DND-41 (cell line): ENCODE measurements around the gene ZBED1.

ENCODE experiments used
- ATAC-seq: fragments of 200-7000 bp; cut with Tn5 transposase; 3 replicates; pipeline ENCODE4 v1.9.1; 2021; ENCODE audit warnings: low read depth; ENCODE audit not compliant: insufficient read depth
- DNase-seq: peaks from one replicate; pipeline ENCODE4 v3.0.0-alpha.2; 2020
- H2AFZ ChIP-seq: 2 replicates; pipeline ENCODE4 v1.6.0; 2012; ENCODE audit warnings: low read depth, low read length
- H3K27ac ChIP-seq: 2 replicates; pipeline ENCODE4 v1.5.1; 2012; ENCODE audit warnings: low read length, inconsistent platforms
- H3K27me3 ChIP-seq: fragments of 200-600 bp; sonication (generic); 2 replicates; pipeline ENCODE4 v1.6.0; 2012; ENCODE audit warnings: low read length, mild to moderate bottlenecking, inconsistent platforms; ENCODE audit not compliant: insufficient read depth, poor library complexity
- H3K36me3 ChIP-seq: 2 replicates; pipeline ENCODE4 v1.5.1; 2012; ENCODE audit warnings: low read length, inconsistent platforms; ENCODE audit not compliant: insufficient read depth
- H3K4me1 ChIP-seq: 2 replicates; pipeline ENCODE4 v1.5.1; 2012; ENCODE audit warnings: mild to moderate bottlenecking, low read length; ENCODE audit not compliant: insufficient read depth
- H3K4me2 ChIP-seq: 2 replicates; pipeline ENCODE4 v1.6.0; 2012; ENCODE audit warnings: mild to moderate bottlenecking, moderate library complexity, low read length, inconsistent platforms; ENCODE audit not compliant: insufficient read depth
- H3K4me3 ChIP-seq, 2 experiments: fragments of 200-600 bp in 1 of 2; shearing (Covaris generic) in 1 of 2; 2 replicates each; pipeline ENCODE4 v1.5.1; 2012 to 2016; ENCODE audit warnings: inconsistent platforms in 2 of 2, low read length in 2 of 2, mild to moderate bottlenecking in 2 of 2, low read depth in 1 of 2, moderate library complexity in 1 of 2
- H3K79me2 ChIP-seq: 2 replicates; pipeline ENCODE4 v1.6.0; 2012; ENCODE audit warnings: low read length, inconsistent platforms; ENCODE audit not compliant: insufficient read depth
- H3K9ac ChIP-seq: 2 replicates; pipeline ENCODE4 v1.6.0; 2012; ENCODE audit warnings: low read depth, mild to moderate bottlenecking, inconsistent platforms, low read length, moderate library complexity
- H3K9me3 ChIP-seq: 2 replicates; pipeline ENCODE4 v1.5.1; 2012; ENCODE audit warnings: low read length, moderate library complexity, mild to moderate bottlenecking, inconsistent platforms; ENCODE audit not compliant: insufficient read depth, severe bottlenecking
- H4K20me1 ChIP-seq: 2 replicates; pipeline ENCODE4 v1.6.0; 2012; ENCODE audit warnings: low read length; ENCODE audit not compliant: insufficient read depth
- EZH2 ChIP-seq: IDR thresholded peaks from 3 replicates; pipeline ENCODE4 v1.6.1; 2012; ENCODE audit warnings: borderline replicate concordance, low read depth, mild to moderate bottlenecking, moderate library complexity, low read length, inconsistent platforms; ENCODE audit not compliant: severe bottlenecking
- TF ChIP-seq, protein P1 (sequence below): IDR thresholded peaks from 2 replicates; pipeline ENCODE4 v1.5.1; 2012; ENCODE audit warnings: borderline replicate concordance, low read length, moderate library complexity, mild to moderate bottlenecking; ENCODE audit not compliant: poor library complexity, severe bottlenecking; ENCODE audit errors: extremely low read depth

ZBED1 gene

DNA sequence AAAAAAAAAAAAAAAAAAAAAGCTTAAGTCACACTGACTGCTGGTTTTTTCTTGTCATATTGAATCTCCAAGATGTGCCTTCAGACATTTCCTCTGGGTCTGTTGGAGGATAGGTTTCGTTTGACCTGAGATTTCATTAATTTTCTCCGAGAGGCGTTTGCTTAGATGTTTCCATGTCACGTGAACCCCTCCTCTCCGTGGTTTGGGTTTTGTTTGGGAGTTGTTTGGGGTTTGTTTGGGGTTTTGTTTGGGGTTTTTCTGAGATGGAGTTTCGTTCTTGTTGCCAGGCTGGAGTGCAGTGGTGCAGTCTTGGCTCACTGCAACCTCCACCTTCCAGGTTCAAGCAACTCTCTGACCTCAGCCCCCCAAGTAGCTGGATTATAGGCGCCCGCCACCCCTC is 40.8 kb upstream of the ZBED1 start:
- Histone ChIP-seq H3K4me2 (no peak overlapping the region), H4K20me1 (no peaks in the 10 kb centered on the region), H3K27ac (no peak overlapping the region), H2AFZ (no peak overlapping the region), H3K9ac (no peak overlapping the region), H3K36me3 (no peaks in the 10 kb centered on the region), H3K27me3 (no peaks in the 10 kb centered on the region), H3K9me3 (peaks cover 1% of the 10 kb centered on the region), H3K4me1 (no peaks in the 10 kb centered on the region), H3K4me3 (no peak overlapping the region), H3K79me2 (no peaks in the 10 kb centered on the region)
- ATAC-seq, result no peak
- DNase-seq, result no peak
- no peak for TF ChIP-seq EZH2
- TF ChIP-seq, protein P1, sequence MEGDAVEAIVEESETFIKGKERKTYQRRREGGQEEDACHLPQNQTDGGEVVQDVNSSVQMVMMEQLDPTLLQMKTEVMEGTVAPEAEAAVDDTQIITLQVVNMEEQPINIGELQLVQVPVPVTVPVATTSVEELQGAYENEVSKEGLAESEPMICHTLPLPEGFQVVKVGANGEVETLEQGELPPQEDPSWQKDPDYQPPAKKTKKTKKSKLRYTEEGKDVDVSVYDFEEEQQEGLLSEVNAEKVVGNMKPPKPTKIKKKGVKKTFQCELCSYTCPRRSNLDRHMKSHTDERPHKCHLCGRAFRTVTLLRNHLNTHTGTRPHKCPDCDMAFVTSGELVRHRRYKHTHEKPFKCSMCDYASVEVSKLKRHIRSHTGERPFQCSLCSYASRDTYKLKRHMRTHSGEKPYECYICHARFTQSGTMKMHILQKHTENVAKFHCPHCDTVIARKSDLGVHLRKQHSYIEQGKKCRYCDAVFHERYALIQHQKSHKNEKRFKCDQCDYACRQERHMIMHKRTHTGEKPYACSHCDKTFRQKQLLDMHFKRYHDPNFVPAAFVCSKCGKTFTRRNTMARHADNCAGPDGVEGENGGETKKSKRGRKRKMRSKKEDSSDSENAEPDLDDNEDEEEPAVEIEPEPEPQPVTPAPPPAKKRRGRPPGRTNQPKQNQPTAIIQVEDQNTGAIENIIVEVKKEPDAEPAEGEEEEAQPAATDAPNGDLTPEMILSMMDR, result no peak

DNA sequence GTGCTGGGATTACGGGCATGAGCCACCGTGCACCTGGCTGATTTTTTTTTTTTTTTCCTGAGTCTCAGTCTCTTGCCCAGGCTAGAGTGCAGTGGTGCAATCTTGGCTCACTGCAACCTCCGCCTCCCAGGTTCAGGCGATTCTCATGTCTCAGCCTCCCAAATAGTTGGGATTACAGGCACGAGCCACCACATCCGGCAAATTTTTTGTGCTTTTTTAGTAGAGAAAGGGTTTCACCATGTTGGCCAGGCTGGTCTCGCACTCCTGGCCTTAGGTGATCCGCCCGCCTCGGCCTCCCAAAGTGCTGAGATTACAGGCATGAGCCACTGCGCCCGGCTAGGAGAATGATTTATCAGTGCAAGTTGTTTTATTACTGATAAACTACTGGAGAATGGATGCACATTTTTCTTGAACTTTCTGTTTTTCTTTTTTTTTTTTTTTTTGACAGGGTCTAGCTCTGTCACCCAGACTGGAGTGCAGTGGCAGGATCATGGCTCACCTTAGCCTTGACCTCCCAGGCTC is 39.7 kb upstream of the ZBED1 start:
- Histone ChIP-seq H3K4me3 (no peak overlapping the region), H3K4me2 (no peak overlapping the region)

DNA sequence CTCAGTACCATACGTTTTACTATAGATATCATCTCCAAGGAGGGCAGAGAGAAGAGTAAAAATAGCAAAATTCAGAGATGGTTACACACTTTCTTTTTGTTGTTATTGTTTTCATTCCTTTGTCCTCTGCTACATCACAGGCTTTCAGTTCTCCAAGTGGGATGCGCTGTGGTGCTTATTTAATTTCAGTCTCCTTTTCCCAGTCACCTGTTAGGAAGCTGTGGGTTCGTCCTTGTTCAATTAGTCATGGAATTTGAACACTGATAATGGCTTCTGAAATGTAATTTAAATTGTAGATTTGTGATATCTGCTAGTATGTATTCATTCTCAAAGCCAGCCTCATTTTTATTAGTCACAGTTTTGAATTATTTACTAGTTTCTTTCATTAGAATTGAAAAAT is 38.8 kb upstream of the ZBED1 start:
- no peaks in the 10 kb centered on the region for H3K79me2 ChIP-seq
- H3K27ac ChIP-seq, result no peak overlapping the region
- no peaks in the 10 kb centered on the region for H3K9me3 ChIP-seq
- no peak overlapping the region for H3K9ac ChIP-seq
- DNase-seq (no peak), ATAC-seq (no peak)
- H3K4me1 ChIP-seq, result no peaks in the 10 kb centered on the region
- H4K20me1 ChIP-seq, result no peaks in the 10 kb centered on the region
- TF ChIP-seq, protein P1, result no peak
- TF ChIP-seq EZH2, result no peak
- no peak overlapping the region for H3K4me3 ChIP-seq
- no peaks in the 10 kb centered on the region for H3K27me3 ChIP-seq
- no peaks in the 10 kb centered on the region for H3K36me3 ChIP-seq
- H3K4me2 ChIP-seq, result no peak overlapping the region
- no peak overlapping the region for H2AFZ ChIP-seq

More for the DNA sequence above, 39.7 kb upstream of the ZBED1 start:
- DNase-seq (no peak), ATAC-seq (no peak)
- TF ChIP-seq, protein P1, result no peak
- TF ChIP-seq EZH2, result no peak
- Histone ChIP-seq H3K36me3 (no peaks in the 10 kb centered on the region), H3K27ac (no peak overlapping the region), H3K9me3 (no peaks in the 10 kb centered on the region), H3K27me3 (no peaks in the 10 kb centered on the region), H2AFZ (no peak overlapping the region), H4K20me1 (no peaks in the 10 kb centered on the region), H3K4me1 (no peaks in the 10 kb centered on the region), H3K79me2 (no peaks in the 10 kb centered on the region), H3K9ac (no peak overlapping the region)
